Stimulated activated naive CD8-positive, alpha-beta T cell treated with anti-CD3 and anti-CD28 coated beads, Interleukin-15, Interleukin-2, amounts not matched to agents 100 U/mL and 50 U/mL, for 24 hours (primary cell): ENCODE data around the gene ORC4.
"Not testable (repeated sequence)": the region's sequence is repeated elsewhere in the genome, so short reads cannot be mapped to it uniquely, and the experiment has no call there.

ENCODE experiments used
- ATAC-seq: fragments of 150-1000 bp; cut with Tn5 transposase; one replicate; pipeline ENCODE4 v1.10.0; 2021
- DNase-seq: peaks from one replicate; pipeline ENCODE4 v3.0.0; 2021

ORC4 gene

DNA sequence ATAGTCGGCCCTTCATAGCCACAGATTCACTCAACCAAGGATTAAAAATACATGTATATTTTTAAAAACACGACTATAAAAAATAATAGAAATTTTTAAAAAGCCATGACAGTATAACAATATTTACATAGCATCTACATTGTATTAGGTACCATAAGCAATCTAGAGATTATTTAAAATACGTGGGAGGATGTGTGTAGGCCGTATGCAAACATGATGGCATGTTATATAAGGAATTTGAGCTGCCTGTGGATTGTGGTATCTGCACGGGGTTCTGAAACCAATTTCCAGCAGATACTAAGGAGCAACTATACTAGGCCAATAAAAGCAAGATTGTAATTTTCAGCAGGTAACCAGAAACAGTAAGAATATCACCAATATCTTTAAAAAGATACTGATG, 5.9 kb downstream of the ORC4 start:
- ATAC-seq = no peak
- DNase-seq = no peak

GRCh38 chr2:148013876-148014275, 6.7 kb downstream of the ORC4 start:
- no peak for DNase-seq
- ATAC-seq = no peak

GRCh38 chr2:148008411-148008810, 12.1 kb downstream of the ORC4 start:
- not testable (repeated sequence) for DNase-seq, ATAC-seq

DNA sequence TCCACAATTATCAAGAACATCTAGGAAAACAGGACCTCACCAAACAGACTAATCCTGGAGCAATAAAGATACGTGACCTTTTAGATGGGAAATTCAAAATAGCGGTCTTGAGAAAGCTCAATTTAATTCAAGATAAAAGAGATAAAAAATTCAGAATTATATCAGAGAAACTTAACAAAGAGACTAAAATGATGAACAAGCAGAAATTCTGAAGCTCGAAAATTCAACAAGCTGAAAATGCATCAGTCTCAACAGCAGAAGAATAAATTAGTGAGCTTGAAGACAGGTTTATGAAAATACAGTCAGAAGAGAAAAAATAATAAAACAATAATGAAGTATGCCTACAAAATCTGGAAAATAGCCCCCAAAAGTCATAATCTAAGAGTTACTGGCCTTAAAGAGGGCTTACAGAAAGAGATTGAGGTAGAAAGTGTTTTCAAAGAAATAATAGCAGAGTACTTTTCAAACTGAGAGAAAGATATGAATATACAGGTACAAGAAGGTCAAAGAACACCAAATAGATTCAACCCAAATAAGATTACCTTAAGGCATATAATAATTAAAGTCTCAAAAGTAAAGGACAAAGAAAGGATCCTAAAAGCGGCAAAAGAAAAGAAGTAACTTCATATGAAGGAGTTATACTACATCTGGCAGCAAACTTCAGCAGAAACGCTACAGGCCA, 13.2 kb downstream of the ORC4 start:
- DNase-seq (no peak), ATAC-seq (no peak)

DNA sequence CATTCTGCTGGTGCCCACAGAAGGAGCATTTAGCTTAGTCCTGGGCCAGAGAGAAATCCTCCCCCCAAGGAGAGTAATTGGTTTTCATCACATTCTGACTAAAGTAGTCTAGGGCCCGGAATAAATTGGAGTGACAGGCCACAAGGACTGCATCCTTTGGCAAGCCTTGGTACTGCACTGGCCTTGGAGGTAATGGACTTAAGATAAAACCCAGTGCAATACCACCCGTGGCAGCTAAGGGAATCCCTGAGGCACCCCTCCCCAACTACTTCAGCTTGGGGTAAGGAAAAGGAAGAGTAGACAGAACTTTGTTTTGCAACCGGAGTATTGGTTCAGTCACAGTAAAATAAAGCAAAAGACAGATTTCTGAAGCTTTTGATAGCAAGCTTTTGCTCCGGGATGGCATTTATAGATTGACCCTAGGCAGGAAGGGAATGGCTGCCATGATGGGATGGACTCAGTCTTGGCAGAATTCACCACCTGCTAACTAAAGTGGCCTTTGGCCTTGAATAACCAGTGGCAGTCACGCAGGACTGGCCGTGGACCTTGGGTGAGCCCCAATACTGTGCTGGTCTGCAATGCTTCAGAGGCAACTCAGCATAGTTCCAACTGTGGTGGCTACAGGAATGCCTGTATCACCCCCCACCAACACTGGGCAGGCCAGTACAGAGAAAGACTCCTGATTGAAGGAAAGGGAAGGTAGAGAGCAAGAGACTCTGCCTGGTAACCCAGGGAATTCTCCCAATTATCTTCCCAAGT, 14.1 kb downstream of the ORC4 start:
- DNase-seq (no peak), ATAC-seq (no peak)

GRCh38 chr2:148002420-148002819, 18.1 kb downstream of the ORC4 start:
- not testable (repeated sequence) for DNase-seq, ATAC-seq

- no peak for DNase-seq
- no peak for ATAC-seq
Measured at GRCh38 chr2:148000095-148000494, 20.4 kb downstream of the ORC4 start.

DNA sequence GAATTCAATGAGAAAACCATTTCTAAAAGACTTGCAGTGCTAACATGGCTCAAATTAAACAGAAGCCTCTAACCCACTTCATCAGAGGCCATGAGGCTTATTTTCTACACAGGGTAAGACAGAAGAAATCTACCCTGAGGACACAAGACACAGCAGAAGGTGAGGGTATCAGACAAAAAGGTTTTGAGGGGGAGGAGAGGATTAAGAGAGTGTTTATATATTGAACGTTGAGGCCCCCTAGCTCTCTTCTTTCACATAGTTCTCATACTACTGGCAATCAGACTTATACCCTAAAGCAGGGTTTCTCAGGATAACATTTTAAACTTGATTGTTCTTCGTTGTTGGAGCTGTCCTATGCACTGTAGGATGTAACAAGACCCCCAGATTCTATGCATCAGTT, 21.4 kb downstream of the ORC4 start:
- ATAC-seq (no peak), DNase-seq (no peak)

DNA sequence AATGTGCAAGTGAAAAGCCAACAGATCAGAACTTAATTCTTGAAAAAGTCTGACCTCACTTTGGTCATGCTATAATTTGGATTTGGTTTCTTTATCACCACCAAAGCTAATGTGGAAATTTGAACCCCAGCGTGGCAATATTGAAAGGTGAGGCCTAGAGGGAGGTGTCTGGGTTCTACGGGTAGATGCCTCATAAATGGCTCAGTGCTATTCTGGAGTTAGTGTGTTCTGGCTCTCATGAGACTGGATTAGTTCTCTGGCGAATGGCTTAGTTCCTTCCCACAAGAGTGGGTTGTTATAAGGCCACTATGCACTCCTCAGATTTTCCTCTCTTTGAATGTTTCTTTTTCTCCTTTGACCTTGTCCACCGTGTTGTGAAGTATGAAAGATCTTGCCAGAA, 22.3 kb downstream of the ORC4 start:
- ATAC-seq (no peak), DNase-seq (no peak)

- no peak for ATAC-seq
- DNase-seq = no peak
Measured at GRCh38 chr2:147996828-147997227, 23.7 kb downstream of the ORC4 start.

DNA sequence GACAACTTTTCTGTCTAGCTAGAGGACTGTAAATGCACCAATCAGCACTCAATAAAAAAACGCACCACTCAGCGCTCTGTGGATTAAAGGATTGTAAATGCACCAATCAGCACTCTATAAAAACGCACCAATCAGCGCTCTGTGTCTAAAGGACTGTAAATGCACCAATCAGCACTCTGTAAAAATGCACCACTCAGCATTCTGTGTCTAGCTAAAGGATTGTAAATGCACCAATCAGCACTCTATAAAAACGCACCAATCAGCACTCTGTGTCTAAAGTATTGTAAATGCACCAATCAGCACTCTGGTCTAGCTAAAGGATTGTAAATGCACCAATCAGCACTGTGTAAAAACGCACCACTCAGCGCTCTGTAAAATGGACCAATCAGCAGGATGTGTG, 25.6 kb downstream of the ORC4 start:
- not testable (repeated sequence) for ATAC-seq, DNase-seq

DNA sequence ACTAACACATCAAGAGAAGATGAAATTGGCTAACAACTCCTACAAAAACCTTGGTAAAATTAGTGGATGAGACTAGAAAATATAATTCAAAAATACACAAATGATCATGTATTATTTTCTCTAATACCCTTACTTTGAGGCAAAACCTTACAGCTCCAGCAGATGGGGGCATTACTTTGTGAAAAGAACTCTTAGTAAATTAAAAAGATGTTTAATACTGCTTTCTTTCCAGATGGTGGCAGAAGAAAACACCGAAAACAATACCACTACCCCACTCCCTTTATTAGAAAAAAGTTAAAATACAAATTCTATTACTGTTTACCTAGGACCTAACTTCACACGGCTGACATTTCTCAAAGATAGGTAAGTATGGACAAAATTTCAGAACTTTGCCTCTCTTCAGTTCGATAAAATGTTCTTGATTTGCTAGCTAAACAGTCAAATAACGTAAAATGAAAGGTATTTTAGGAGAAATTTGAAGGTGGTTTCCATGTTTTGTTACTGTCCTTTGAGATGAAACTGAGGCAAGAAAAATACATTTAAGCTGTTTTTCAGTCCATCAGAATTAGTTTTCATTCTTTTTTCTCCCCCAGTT, 30.6 kb downstream of the ORC4 start:
- no peak for DNase-seq
- no peak for ATAC-seq

- ATAC-seq (no peak), DNase-seq (no peak)
Measured at GRCh38 chr2:147989102-147989501, 31.4 kb downstream of the ORC4 start.

DNA sequence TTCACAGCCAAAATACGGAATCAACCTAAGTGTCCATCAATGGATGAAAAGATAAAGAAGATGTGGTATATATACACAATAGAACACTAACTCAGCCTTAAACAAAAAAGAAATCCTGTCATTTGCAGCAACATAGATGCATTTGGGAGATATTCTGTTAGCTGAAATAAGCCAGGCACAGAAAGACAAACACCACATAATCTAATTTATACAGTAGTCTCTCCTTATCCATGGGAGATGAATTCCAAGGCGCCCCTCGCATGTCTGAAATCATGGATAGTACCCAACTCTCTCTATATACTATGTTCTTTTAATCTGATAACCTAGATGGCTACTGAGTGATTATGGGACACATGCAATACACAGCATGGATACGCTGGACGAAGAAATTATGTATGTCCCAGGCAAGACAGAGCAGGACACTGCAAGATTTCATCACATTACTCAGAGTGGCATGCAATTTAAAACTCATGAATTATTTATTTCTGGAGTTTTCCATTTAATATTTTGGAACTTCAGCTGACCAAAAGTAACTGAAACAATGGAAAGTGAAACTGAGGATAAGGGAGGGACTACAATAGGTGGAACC, 39.5 kb downstream of the ORC4 start:
- DNase-seq (no peak), ATAC-seq (no peak)

DNA sequence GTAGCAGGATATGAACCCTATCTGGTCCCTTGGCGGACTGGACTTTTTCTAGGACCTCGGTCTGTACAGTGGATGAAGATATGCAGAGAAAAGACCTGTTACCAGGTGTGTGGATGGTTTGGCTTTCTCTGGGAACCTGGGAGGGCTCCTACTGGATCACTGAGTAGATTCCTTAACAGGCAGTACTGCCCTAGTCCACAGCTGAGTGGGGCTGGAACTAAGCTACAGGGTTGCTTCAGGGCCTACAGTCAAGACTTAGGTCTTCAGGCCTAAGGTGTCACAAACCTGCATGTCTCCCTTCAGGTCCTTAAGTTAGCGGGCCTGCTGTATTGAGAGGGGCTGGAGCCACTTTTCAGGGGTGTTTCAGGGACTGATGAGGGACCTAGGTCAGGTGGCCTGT, 42.9 kb downstream of the ORC4 start:
- no peak for ATAC-seq
- DNase-seq = no peak

DNA sequence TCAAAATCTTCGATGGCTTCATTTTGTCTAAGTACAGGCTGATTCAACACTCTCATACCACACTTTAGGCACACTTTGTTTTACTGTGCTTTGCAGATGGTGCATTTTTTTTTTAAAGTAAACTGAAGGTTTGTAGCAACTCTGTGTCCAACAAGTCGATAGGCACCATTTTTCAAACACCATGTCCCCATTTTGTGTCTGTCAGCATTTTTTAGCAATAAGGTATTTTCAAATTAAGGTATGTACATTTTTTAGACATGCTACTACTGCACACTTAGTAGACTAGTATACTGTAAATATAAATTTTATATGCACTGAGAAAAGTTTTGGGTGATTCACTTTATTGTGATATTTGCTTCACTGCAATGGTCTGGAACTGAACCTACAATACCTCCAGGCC, 44.4 kb downstream of the ORC4 start:
- no peak for DNase-seq
- no peak for ATAC-seq

- DNase-seq (no peak), ATAC-seq (no peak)
Measured at GRCh38 chr2:147968571-147968970, 52.0 kb downstream of the ORC4 start.

DNA sequence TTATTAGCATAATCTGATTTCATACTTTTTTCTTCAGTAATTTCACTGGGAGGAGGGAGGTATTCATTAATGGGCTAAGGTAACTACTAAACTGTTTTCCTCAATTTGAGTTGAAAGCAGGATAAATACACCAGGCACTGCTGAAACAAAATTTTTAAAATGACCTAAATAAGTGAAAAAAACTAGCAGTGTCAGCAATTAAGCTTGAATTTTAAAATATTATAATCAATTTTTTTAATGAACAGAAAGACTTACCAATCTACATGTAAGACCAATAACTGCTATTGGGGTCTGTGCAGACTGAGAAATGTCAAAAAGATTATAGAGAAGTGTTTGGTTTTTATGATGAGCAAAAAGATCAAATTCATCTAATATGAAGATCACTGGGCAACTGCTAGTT, 68.4 kb downstream of the ORC4 start:
- no peak for ATAC-seq
- no peak for DNase-seq

GRCh38 chr2:147945660-147946059, 74.9 kb downstream of the ORC4 start:
- ATAC-seq (no peak), DNase-seq (no peak)

- no peak for ATAC-seq
Measured at GRCh38 chr2:147939313-147939712, 81.2 kb downstream of the ORC4 start.

GRCh38 chr2:147937744-147938349, 82.7 kb downstream of the ORC4 start:
- DNase-seq (no peak), ATAC-seq (no peak)

More at GRCh38 chr2:147939313-147939712, 81.2 kb downstream of the ORC4 start:
- DNase-seq = no peak

DNA sequence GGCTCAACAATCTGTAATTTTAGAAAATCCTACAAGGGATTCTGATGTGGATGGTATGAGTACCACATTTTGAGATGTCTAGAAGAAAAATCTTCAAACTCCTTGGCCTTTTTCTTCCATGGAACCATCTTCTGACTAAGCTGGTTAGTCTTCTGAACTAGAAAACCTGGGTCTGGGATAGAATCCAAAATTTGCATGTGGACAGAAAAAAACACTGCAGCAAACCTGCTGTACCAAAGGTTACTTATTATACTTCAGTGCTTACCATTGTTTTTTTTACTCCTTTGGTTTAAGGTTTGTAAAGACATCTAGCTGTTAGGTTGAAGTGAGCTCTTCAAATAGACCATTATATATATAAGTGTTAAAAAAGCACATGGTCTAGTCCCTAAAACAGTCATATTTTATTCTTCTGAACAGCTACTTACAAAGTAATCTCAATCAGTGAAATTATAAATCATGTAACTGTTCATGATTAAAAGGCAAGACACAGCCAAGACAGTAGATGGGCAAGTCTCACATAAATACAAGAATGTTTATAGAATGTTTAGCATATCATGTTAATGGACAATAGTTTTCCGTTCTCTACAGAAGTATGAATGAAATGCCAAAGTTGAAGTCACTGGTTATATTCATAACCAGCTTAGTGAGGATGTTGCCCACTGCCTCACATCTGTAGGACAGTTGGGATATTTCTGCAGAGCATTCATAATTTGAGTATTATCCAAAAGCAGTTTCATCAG, 85.5 kb downstream of the ORC4 start:
- ATAC-seq = no peak
- DNase-seq = no peak
